ENCODE results near the gene SMARCA5.

DNA sequence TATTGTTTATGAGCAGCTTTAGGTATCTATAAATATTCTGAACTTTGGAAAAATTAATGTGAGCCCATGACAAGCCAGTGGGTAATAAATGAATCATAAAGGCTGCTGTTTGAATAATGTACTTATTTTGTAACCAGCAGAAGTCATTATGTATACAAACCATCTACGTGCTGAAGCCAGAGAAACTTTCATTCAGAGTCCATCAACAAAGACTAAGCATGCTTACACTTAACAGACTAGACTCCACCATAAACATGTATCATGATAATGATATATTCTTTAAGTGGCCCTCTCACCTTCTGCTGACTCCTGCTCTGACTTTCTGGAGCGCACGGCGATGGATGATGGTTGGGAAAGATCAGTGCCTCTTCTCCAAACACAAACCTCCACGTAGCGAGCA lies 72.0 kb downstream of the SMARCA5 start:
- TF ChIP-seq RAD21 (IDR thresholded peaks at IDR 0.05) (no peak), YY1 (IDR thresholded peaks at IDR 0.05) (no peak), ZBTB33 (IDR thresholded peaks at IDR 0.05) (no peak)

Data from liver (tissue), 2 donors.